Adrenal gland (tissue), 12 donors: ENCODE results near the gene POLE. TPM values are rescaled to one million over a fixed set of nuclear protein-coding genes. Genes with fewer than 3 reads are reported as not detected.
"Not testable (repeated sequence)": the region's sequence is repeated elsewhere in the genome, so short reads cannot be mapped to it uniquely, and the experiment has no call there.

Experiments
- DNase-seq, 7 donors: peaks; one replicate each; pipeline ENCODE4 v3.0.0-alpha.2; 2019 to 2020
- H3K27ac ChIP-seq, 5 donors: fragments of 200-600 bp; sonication (generic) in 4 of 5; 1 replicate in 3 of 5; 2 replicates in 2 of 5; pipeline versions ENCODE4 v1.5.1 to v1.8.0; 2016 to 2020; ENCODE audit warnings: mild to moderate bottlenecking in 1 of 5
- H3K27me3 ChIP-seq: fragments of 200-600 bp; 2 replicates; pipeline ENCODE4 v1.8.0; 2021
- H3K36me3 ChIP-seq, 2 donors: fragments of 200-600 bp; replicated peaks in 1 of 2; 1 replicate in 1 of 2; 2 replicates in 1 of 2; pipeline versions ENCODE4 v1.5.1 to v1.8.0; 2018 to 2022
- H3K4me1 ChIP-seq, 2 donors: fragments of 200-600 bp; replicated peaks in 1 of 2; 1 replicate in 1 of 2; 2 replicates in 1 of 2; pipeline versions ENCODE4 v1.5.1 to v1.8.0; 2018 to 2021
- H3K4me3 ChIP-seq, 4 donors: fragments of 200-600 bp; sonication (generic) in 3 of 4; one replicate each; pipeline ENCODE4 v1.5.1; 2016 to 2018
- H3K9me3 ChIP-seq, 3 donors: fragments of 200-600 bp; sonication (generic) in 1 of 3; replicated peaks in 1 of 3; 1 replicate in 2 of 3; 2 replicates in 1 of 3; pipeline versions ENCODE4 v1.5.1 to v1.8.0; 2016 to 2021
- POLR2A ChIP-seq, 2 donors: fragments of 450-650 bp; IDR thresholded peaks; one replicate each; pipeline ENCODE4 v1.6.1; 2017; ENCODE audit warnings: antibody characterized with exemption in 2 of 2, mild to moderate bottlenecking in 2 of 2, moderate library complexity in 1 of 2
- WGBS, 4 donors: extraction: QIAGEN DNeasy Blood & Tissue Kit in 2 of 4; methylation state at CpG; one replicate each; pipeline versions ENCODE4 v1.1.5 to v1.1.7; 2013 to 2017; 5-methylcytosine and 5-hydroxymethylcytosine counted together
- intact Hi-C, 2 donors: fragments of 100-400 bp; cut with DNase I; formaldehyde crosslinking; loops; one replicate each; pipeline versions ENCODE4 v1.14.1 to v1.15.0; 2022 to 2023
- polyA plus RNA-seq, 3 donors: library from polyadenylated mRNA; stranded (reverse); fragments of 200-250 nt in 2 of 3; fragments of 350-450 nt in 1 of 3; fragmentation: Illumina TruSeq in 1 of 3; extraction: RNeasy Lipid Tissue Mini Kit (QIAGEN cat#74804) in 1 of 3; gene quantifications; one replicate each; pipeline ENCODE4 v1.2.3, GENCODE V29; 2013 to 2014
- total RNA-seq, 9 donors: library from RNA; depleted of rRNA in 4 of 9; stranded (reverse); fragments of >200 nt in 4 of 9; fragments of 120-200 nt in 1 of 9; fragmentation: NEBNext Ultra II Directional in 1 of 9; extraction: Animal tissue kit (Norgen Biotek cat#: 25700) in 1 of 9; gene quantifications; one replicate each; pipeline versions ENCODE4 v1.1.0 to v1.2.4, GENCODE V29; 2013 to 2023
- TF ChIP-seq, protein P1 (sequence below), 6 experiments: fragments of 450-650 bp in 4 of 6; fragments of 200-600 bp in 2 of 6; sonication (generic) in 1 of 6; IDR thresholded peaks; 1 replicate in 5 of 6; 2 replicates in 1 of 6; pipeline versions ENCODE4 v1.5.1 to v1.8.0; 2016 to 2021; ENCODE audit warnings: antibody characterized with exemption in 6 of 6, mild to moderate bottlenecking in 2 of 6, moderate library complexity in 1 of 6
- donor health status: healthy with polysubstance abuse.
- donor health status: Bipolar disorder and iron deficiency.
- donor health status: DM: yes; HTN: yes; CAD: no.
- donor health status: DM: no; HTN: no; CAD: no.
- donor health status: DM: no; HTN: no; CAD: no.
- donor health status: DM: yes; HTN: yes; CAD: no.

Gene POLE
- total and polyA plus RNA-seq, 12 donors = 4.0 to 43.2 (median 16.1) TPM

DNA sequence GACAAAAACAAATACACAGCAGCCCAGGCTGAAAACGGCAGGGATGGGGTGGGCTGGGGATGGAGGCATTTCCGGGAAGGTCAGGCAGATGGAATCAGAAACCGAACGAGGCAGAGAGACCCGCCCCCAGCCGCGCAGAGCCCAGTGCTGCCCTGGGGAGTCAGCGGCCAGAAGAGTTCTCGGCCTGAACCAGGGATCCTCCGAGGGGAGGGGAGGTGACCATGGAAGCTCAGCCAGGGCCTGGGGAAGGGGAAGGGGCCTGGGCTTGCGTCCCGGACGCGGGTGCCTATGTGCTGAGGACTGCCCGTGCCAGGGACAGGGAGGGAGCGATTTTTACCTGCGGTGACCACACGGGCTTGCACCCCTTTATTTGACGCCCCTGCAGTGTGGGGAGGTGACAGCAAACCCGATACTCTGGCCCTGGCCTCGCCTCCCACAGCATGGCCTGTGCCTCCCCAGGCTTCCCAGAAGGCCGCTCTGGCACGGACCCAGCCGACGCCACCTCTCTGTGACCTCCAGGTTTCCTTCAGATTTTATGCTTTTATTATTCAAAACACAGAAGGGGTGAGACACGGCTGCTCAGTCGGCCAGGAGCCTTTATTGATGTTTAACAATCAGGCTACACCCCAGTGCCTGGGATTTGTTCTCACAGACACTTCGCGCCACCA, 84.4 kb downstream of the POLE start:
- Histone ChIP-seq H3K9me3 (no peaks in the 10 kb centered on the region), H3K4me3 (peak overlapping the region in 1 of 4 donors; percentile 20), H3K36me3 (no peaks in the 10 kb centered on the region), H3K27me3 (peaks cover 37% of the 10 kb centered on the region), H3K27ac (peak overlapping the region in 3 of 5 donors; percentile 27 to 69 (median 64)), H3K4me1 (peaks cover 0 to 6% of the 10 kb centered on the region in 2 donors)
- intact Hi-C loops = no loop called here
- TF ChIP-seq, protein P1, sequence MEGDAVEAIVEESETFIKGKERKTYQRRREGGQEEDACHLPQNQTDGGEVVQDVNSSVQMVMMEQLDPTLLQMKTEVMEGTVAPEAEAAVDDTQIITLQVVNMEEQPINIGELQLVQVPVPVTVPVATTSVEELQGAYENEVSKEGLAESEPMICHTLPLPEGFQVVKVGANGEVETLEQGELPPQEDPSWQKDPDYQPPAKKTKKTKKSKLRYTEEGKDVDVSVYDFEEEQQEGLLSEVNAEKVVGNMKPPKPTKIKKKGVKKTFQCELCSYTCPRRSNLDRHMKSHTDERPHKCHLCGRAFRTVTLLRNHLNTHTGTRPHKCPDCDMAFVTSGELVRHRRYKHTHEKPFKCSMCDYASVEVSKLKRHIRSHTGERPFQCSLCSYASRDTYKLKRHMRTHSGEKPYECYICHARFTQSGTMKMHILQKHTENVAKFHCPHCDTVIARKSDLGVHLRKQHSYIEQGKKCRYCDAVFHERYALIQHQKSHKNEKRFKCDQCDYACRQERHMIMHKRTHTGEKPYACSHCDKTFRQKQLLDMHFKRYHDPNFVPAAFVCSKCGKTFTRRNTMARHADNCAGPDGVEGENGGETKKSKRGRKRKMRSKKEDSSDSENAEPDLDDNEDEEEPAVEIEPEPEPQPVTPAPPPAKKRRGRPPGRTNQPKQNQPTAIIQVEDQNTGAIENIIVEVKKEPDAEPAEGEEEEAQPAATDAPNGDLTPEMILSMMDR (IDR thresholded peaks at IDR 0.05) = no peak
- no peak for TF ChIP-seq POLR2A (IDR thresholded peaks at IDR 0.05)
- 22 to 40% (median 35%) methylated on average over 18 to 29 of the region's 29 CpGs for WGBS, 4 donors
- DNase-seq = peak in 2 of 7 donors; percentile 33 to 62

DNA sequence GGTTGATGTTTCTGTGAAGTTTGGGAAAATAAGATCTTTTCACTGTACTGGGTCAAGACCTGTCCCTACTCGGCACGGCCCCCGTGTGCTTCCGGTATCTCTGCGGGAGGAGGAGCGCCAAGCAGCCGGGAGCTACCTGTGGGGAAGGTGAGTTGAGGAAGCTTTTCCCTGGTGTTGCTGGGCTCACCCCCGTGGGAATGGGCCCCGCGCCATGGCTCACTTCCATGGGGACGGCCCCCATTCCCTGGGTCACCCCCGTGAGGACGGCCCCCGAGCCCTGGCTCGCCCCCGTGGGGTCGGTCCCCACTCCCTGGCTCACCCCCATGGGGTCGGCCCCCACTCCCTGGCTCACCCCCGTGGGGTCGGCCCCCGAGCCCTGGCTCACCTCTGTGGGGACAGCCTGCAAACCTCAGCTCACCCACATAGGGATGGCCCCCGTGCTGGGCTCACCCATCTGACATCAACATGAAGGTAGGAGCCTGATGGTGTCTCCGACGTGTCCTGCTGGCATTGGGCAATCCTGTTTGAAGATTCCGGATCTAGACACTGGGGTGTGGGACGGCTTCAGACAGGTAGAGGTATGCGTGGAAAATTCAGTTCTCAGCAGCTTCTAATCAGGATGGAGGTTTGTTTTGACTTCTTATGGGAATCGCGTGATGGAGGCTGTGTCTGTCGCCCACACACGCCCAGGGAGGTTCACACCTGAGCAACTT, 85.8 kb downstream of the POLE start:
- peaks cover 0 to 6% of the 10 kb centered on the region in 2 donors for H3K4me1 ChIP-seq
- peak overlapping the region in 1 of 5 donors; percentile 56 for H3K27ac ChIP-seq
- 68 to 86% (median 75%) methylated on average over 14 to 31 of the region's 31 CpGs for WGBS, 4 donors
- TF ChIP-seq, protein P1 (IDR thresholded peaks at IDR 0.05) = no peak
- TF ChIP-seq POLR2A (IDR thresholded peaks at IDR 0.05) = no peak
- no peaks in the 10 kb centered on the region for H3K36me3 ChIP-seq
- peaks cover 27% of the 10 kb centered on the region for H3K27me3 ChIP-seq
- intact Hi-C loops = no loop called here
- no peak overlapping the region for H3K4me3 ChIP-seq
- H3K9me3 ChIP-seq = no peaks in the 10 kb centered on the region
- no peak for DNase-seq

DNA sequence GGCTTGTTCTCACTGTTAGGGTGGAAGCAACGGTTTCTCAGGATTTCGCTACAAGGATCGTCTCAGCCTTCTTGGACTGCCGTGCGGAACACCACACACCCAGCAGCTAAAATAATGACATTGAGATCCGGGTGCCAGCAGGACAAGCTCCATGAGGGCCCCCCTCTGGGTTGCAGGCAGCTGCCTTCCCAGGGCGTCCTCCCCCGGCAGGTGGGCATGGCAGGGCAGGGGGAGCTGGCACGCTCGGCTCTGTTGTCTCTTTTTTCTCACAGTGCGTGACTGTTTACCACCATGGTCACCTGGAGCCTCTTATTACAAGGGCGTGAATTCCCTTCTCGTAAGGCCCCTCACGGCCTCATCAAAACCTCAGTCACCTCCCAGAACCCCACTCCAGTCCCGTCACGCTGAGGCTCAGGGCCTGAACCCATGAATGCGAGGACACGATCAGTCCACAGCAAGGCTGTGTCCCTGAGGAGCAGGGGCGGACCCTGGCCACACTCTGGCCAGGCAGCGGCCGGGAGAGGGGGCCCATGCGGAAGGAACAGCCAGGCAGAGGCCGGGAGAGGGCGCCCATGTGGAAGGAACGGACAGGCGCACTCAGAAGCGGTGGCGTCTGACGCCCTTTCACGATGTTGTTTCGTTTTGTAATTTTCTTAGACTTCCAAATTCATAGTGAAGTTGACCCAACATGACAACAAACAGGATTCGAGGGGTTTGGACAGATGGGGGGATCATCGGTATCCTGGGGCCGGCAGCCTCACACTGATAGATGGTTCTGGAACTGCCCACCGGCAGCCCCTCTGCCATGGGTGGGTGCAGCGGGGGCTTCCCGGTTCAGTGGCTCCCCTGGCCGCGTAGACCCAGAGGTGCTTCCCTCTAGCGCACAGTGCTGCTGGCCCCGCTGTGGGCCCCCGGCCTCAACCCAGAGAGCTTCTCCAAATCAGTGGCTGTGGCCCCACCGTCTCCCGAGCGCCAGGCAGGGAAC, 86.8 kb downstream of the POLE start:
- peak overlapping the region in 1 of 5 donors; percentile 56 for H3K27ac ChIP-seq
- H3K4me1 ChIP-seq = peaks cover 0 to 6% of the 10 kb centered on the region in 2 donors
- no peaks in the 10 kb centered on the region for H3K36me3 ChIP-seq
- 24 to 32% (median 27%) methylated on average over 19 to 45 of the region's 45 CpGs for WGBS, 4 donors
- peak; percentile 48 to 75 (median 69) for DNase-seq
- peaks cover 22% of the 10 kb centered on the region for H3K27me3 ChIP-seq
- no peaks in the 10 kb centered on the region for H3K9me3 ChIP-seq
- TF ChIP-seq, protein P1 (IDR thresholded peaks at IDR 0.05) = peak; percentile 37 to 57 (median 54)
- TF ChIP-seq POLR2A (IDR thresholded peaks at IDR 0.05) = no peak
- H3K4me3 ChIP-seq = peak overlapping the region in 1 of 4 donors; percentile 48
- intact Hi-C loops = no loop called here

DNA sequence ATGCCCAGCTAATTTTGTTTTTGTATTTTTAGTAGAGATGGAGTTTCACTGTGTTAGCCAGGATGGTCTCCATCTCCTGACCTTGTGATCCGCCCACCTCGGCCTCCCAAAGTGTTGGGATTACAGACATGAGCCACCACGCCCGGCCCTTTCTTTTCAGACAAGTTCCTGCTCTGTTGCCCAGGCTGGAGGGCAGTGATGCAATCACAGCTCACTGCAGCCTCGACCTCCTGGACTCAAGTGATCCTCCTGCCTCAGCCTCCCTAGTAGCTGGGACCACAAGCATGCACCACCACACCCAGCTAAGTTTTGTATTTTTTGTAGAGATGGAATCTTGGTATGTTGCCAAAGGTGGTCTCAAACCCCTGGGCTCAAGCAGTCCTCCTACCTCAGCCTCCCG, 87.6 kb downstream of the POLE start:
- H3K27ac ChIP-seq, H3K9me3 ChIP-seq, H3K36me3 ChIP-seq, H3K4me1 ChIP-seq, DNase-seq, intact Hi-C loops, H3K4me3 ChIP-seq: not testable (repeated sequence)
- H3K27me3 ChIP-seq = peaks cover 19% of the 10 kb centered on the region
- WGBS, 4 donors = 70 to 83% (median 75%) methylated on average over 6 of the region's 6 CpGs
